Transverse colon (tissue), 4 donors: ENCODE data around the gene SMAD3. TPM values are rescaled to one million over a fixed set of nuclear protein-coding genes. Genes with fewer than 3 reads are reported as not detected.
"Not testable (repeated sequence)": the region's sequence is repeated elsewhere in the genome, so short reads cannot be mapped to it uniquely, and the experiment has no call there.

ENCODE experiments used
- DNase-seq: peaks from one replicate; pipeline ENCODE4 v3.0.0-alpha.2; 2019
- H3K27ac ChIP-seq, 4 donors: fragments of 200-600 bp; sonication (generic); 2 replicates each; pipeline ENCODE4 v1.5.1; 2016 to 2018; ENCODE audit warnings: inconsistent platforms in 4 of 4
- H3K27me3 ChIP-seq: fragments of 200-600 bp; sonication (generic); 2 replicates; pipeline ENCODE4 v1.5.1; 2017; ENCODE audit warnings: inconsistent platforms
- H3K36me3 ChIP-seq, 4 donors: fragments of 200-600 bp; sonication (generic); 2 replicates each; pipeline ENCODE4 v1.5.1; 2017 to 2019; ENCODE audit warnings: inconsistent platforms in 4 of 4
- H3K4me1 ChIP-seq, 4 donors: fragments of 200-600 bp; sonication (generic); 2 replicates each; pipeline ENCODE4 v1.5.1; 2017 to 2020; ENCODE audit warnings: inconsistent platforms in 4 of 4
- H3K4me3 ChIP-seq, 4 donors: fragments of 200-600 bp; sonication (generic); 1 replicate in 1 of 4; 2 replicates in 3 of 4; pipeline versions ENCODE4 v1.5.1 to v1.6.1; 2017 to 2019; ENCODE audit warnings: inconsistent platforms in 4 of 4
- H3K9me3 ChIP-seq, 2 donors: fragments of 200-600 bp; sonication (generic); 2 replicates each; pipeline ENCODE4 v1.5.1; 2017 to 2019; ENCODE audit warnings: inconsistent platforms in 2 of 2
- EP300 ChIP-seq: sonication (generic); formaldehyde crosslinking; IDR thresholded peaks from one replicate; pipeline ENCODE4 v1.6.1; 2017; ENCODE audit warnings: antibody characterized with exemption, low read depth
- POLR2A ChIP-seq: fragments of 450-650 bp; IDR thresholded peaks from one replicate; pipeline ENCODE4 v1.6.1; 2016; ENCODE audit warnings: antibody characterized with exemption, mild to moderate bottlenecking, moderate library complexity
- POLR2AphosphoS5 ChIP-seq, 3 donors: sonication (generic); formaldehyde crosslinking; IDR thresholded peaks; one replicate each; pipeline ENCODE4 v1.6.1; 2016; ENCODE audit warnings: antibody characterized with exemption in 3 of 3
- WGBS, 2 donors: methylation state at CpG; one replicate each; pipeline ENCODE4 v1.1.5; 2018; ENCODE audit warnings: low coverage in 1 of 2; 5-methylcytosine and 5-hydroxymethylcytosine counted together
- in situ Hi-C, 4 donors: fragments of 200-750 bp; cut with MboI; loops; one replicate each; pipeline versions ENCODE4 v1.15.0 to v1.15.1; 2017; ENCODE audit warnings: low sequenced_read_pairs in 3 of 4, low pct_ligation_motif_present in 1 of 4, low pct_unique_long_range_greater_than_20kb in 1 of 4
- intact Hi-C: fragments of 100-400 bp; cut with DNase I; formaldehyde crosslinking; loops from one replicate; pipeline ENCODE4 v1.15.1; 2023; ENCODE audit warnings: low total_unique reads
- total RNA-seq, 4 donors: library from RNA; depleted of rRNA; stranded (reverse); fragments of >200 nt; gene quantifications; one replicate each; pipeline ENCODE4 v1.1.0, GENCODE V29; 2016
- TF ChIP-seq, protein P1 (sequence below), 5 experiments: fragments of 200-600 bp in 3 of 5; fragments of 450-650 bp in 2 of 5; sonication (generic) in 3 of 5; IDR thresholded peaks; 1 replicate in 2 of 5; 2 replicates in 3 of 5; pipeline ENCODE4 v1.5.1; 2016 to 2017; ENCODE audit warnings: antibody characterized with exemption in 5 of 5, inconsistent platforms in 3 of 5, mild to moderate bottlenecking in 2 of 5, moderate library complexity in 1 of 5

SMAD3 gene
- total RNA-seq, 4 donors from 2014 or later = 30.9 to 65.1 (median 57.0) TPM

DNA sequence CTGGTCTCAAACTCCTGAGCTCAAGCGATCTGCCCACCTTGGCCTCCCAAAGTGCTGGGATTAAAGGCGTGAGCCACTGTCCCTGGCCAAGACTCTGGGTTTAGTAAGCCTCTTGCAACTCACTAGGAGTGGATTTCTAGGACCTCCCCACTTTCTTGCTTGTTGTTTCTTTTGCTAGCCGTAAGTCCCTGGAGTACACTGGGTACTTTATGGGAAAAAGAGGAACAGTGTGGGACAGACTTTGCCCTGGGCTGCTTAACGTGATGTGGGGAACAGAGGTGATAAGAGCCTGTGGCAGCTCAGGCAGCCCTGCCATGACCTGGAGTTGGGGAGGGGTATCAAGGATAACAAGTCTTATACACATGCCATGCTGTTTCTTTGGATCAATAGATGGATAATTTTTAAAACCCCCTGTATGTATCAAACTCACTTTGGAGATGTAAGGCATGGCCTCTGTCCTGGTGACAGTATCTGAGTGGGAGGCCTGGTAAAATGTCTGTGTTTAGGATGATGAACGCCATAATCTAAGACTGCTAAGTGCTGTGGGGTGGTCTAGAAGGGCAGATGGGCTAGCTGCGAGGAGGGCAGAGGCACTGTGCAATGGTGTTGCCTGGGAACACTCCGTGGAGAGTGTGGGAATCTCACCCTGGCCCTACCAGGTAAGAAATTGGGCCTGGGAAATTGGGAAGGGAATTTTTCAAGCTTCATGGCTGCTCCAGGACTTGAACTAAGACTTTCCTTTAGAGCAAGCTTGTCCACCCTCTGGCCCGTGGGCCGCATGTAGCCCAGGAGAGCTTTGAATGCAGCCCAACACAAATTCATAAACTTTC lies 54.8 kb downstream of the SMAD3 start:
- peaks cover 43 to 81% (median 47%) of the 10 kb centered on the region in 4 donors for H3K4me1 ChIP-seq
- H3K27ac ChIP-seq = peak overlapping the region; percentile 82 to 91 (median 84)
- DNase-seq = no peak
- WGBS, 2 donors = 71% methylated on average over 4 to 9 of the region's 9 CpGs
- H3K9me3 ChIP-seq = no peaks in the 10 kb centered on the region
- no peaks in the 10 kb centered on the region for H3K36me3 ChIP-seq
- intact Hi-C loops = loop anchor here (10.0 kb wide), 1 partner anchor 65 kb away; no protein-coding TSS in a partner anchor
- no peaks in the 10 kb centered on the region for H3K27me3 ChIP-seq
- TF ChIP-seq POLR2AphosphoS5 (IDR thresholded peaks at IDR 0.05) (peak in 1 of 3 donors; percentile 9), POLR2A (no peak), EP300 (no peak)
- TF ChIP-seq, protein P1, sequence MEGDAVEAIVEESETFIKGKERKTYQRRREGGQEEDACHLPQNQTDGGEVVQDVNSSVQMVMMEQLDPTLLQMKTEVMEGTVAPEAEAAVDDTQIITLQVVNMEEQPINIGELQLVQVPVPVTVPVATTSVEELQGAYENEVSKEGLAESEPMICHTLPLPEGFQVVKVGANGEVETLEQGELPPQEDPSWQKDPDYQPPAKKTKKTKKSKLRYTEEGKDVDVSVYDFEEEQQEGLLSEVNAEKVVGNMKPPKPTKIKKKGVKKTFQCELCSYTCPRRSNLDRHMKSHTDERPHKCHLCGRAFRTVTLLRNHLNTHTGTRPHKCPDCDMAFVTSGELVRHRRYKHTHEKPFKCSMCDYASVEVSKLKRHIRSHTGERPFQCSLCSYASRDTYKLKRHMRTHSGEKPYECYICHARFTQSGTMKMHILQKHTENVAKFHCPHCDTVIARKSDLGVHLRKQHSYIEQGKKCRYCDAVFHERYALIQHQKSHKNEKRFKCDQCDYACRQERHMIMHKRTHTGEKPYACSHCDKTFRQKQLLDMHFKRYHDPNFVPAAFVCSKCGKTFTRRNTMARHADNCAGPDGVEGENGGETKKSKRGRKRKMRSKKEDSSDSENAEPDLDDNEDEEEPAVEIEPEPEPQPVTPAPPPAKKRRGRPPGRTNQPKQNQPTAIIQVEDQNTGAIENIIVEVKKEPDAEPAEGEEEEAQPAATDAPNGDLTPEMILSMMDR (IDR thresholded peaks at IDR 0.05) = no peak
- no peak overlapping the region for H3K4me3 ChIP-seq
- in situ Hi-C loops = no loop called here

DNA sequence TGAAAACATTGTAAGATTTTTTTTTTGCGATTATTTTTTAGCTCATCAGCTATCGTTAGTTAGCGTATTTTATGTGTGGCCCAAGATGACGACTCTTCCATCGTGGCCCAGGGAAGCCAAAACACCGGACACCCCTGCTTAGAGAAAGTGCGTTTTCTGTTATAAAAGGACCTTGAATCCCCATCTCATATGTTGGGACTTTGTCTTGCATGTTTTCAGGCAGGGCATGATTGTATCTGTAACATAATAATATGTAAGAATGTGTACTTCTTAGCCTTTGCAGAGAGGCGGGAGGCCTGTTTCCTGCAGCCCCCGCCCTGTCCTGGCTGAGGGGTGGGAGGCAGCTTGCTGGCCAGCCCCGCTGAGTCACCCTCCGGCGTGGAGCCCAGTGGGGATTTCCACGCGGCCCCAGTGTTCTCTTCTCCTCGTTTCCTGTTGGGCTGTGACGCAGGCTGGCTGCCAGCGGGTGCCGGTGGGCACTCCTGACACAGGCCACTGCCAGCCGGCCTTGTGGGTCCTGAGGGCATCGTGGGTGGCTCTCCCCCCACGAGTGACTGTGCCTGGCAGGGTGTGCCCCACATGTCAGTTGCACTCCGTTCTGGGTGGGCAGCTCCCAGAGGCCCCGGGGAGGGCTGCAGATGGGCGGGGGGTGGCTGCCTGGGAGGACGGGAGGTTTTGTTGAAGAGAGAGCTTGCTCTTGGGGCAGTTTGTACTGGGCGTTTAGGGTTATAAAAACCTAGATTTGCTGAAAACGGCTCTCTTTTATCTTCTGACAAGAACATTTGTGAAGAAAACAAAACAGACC lies 55.6 kb downstream of the SMAD3 start:
- Histone ChIP-seq H3K9me3 (no peaks in the 10 kb centered on the region), H3K36me3 (no peaks in the 10 kb centered on the region), H3K27me3 (no peaks in the 10 kb centered on the region), H3K4me3 (peak overlapping the region in 3 of 4 donors; percentile 11 to 15 (median 14)), H3K4me1 (peaks cover 41 to 81% (median 51%) of the 10 kb centered on the region in 4 donors), H3K27ac (peak overlapping the region; percentile 82 to 91 (median 84))
- peak; percentile 91 for DNase-seq
- TF ChIP-seq, protein P1 (IDR thresholded peaks at IDR 0.05) = no peak
- peak; percentile 41 for TF ChIP-seq EP300
- TF ChIP-seq POLR2A = peak; percentile 41
- peak; percentile 53 to 74 (median 74) for TF ChIP-seq POLR2AphosphoS5 (IDR thresholded peaks at IDR 0.05)
- in situ Hi-C loops = no loop called here
- intact Hi-C loops = loop anchor here (10.0 kb wide), 1 partner anchor 64 kb away; no protein-coding TSS in a partner anchor
- WGBS, 2 donors = 17 to 34% methylated on average over 7 to 25 of the region's 27 CpGs

DNA sequence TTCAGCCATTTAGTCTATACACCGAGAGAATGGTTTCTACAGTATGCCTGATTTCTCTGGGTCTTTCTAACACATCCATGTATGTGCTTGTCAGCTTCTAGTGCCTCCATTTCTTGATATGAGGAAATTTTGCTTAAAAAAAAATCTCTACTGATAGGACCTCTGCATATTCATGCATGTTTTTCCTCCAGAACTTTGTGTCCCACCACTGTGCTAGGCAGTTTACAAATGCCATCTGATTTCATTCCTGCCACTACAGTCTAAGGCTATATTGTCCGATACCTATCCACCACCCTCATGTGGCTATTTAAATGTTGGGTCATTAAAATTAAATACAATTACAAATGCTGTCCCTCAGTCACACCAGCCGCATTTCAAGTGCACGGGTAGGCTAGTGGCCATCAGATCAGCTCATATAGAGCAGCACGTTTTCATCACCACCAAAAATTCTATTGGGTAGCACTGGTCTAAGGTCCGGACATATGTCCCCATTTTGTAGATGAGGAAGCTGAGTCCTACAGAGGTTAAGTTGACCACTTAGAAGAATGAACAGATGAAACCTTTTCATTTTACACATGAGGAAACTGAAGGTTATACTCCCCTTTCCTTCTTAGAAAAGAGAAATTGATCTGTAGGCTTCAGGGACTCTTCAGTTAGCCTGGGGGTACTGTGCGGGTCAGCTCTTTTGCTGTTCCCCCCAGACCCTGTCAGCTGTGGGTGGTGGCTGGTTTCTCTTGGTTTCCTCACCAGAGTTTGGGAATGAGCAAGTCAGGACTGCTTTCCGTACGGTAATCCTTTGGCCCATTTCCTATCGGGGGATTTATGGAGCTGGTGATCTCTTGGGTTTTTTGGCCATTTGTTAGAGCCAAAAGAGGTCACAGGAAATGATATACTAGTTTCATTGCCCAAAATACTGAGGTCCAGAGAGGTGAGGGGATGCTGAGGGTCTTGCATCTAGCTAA lies 56.5 kb downstream of the SMAD3 start:
- intact Hi-C loops (loop anchor here (10.0 kb wide), 1 partner anchor 63 kb away; no protein-coding TSS in a partner anchor), in situ Hi-C loops (no loop called here)
- Histone ChIP-seq H3K27me3 (no peaks in the 10 kb centered on the region), H3K4me3 (peak overlapping the region in 1 of 4 donors; percentile 15), H3K4me1 (peaks cover 39 to 81% (median 56%) of the 10 kb centered on the region in 4 donors), H3K9me3 (no peaks in the 10 kb centered on the region), H3K27ac (peak overlapping the region; percentile 82 to 91 (median 84)), H3K36me3 (no peaks in the 10 kb centered on the region)
- 75 to 78% methylated on average over 6 to 10 of the region's 10 CpGs for WGBS, 2 donors
- no peak for TF ChIP-seq EP300
- DNase-seq = no peak

DNA sequence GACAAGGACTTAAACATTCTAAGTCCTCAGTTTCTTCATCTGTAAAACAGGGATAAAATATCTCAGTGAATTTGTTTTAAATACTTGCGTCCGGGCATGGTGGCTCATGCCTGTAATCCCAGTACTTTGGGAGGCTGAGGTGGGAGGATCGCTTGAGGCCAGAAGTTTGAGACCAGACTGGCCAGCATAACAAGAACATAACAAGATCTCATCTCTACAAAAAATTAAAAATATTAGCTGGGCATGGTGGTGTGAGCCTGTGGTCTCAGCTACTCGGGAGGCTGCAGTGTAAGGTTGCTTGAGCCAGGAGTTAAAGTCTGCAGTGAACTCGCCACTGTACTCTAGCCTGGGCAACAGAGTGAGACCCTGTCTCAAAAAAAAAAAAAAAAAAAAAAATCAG lies 57.4 kb downstream of the SMAD3 start:
- Histone ChIP-seq H3K4me1 (peaks cover 38 to 81% (median 55%) of the 10 kb centered on the region in 4 donors), H3K27ac (peak overlapping the region; percentile 82 to 91 (median 84))
- H3K9me3 ChIP-seq, H3K4me3 ChIP-seq, DNase-seq, in situ Hi-C loops, H3K27me3 ChIP-seq, H3K36me3 ChIP-seq: not testable (repeated sequence)
- 77 to 100% methylated on average over 2 to 5 of the region's 5 CpGs for WGBS, 2 donors
- intact Hi-C loops = loop anchor here (10.0 kb wide), 1 partner anchor 62 kb away; no protein-coding TSS in a partner anchor

GRCh38 chr15:67123291-67123690 lies 57.9 kb downstream of the SMAD3 start:
- DNase-seq, H3K36me3 ChIP-seq, H3K4me3 ChIP-seq, H3K27ac ChIP-seq, in situ Hi-C loops, H3K27me3 ChIP-seq, H3K9me3 ChIP-seq: not testable (repeated sequence)
- WGBS, 2 donors = 92 to 100% methylated on average over 2 to 8 of the region's 8 CpGs
- H3K4me1 ChIP-seq = peaks cover 37 to 81% (median 57%) of the 10 kb centered on the region in 4 donors
- intact Hi-C loops = loop anchor here (10.0 kb wide), 1 partner anchor 62 kb away; no protein-coding TSS in a partner anchor
